Fibroblast of skin of scalp (primary cell): ENCODE data around the gene GTPBP10.

Experiments
- DNase-seq: peaks from one replicate; pipeline ENCODE4 v3.0.0-alpha.2; 2013

The GTPBP10 gene

GRCh38 chr7:90433221-90433620, 86.7 kb downstream of the GTPBP10 start:
- no peak for DNase-seq
